Activated T-cell treated with anti-CD3 and anti-CD28 coated beads for 48 hours (primary cell): Measurements from ENCODE around the gene BNIP1.

Source experiments
- DNase-seq: peaks from one replicate; pipeline ENCODE4 v3.0.0-alpha.2; 2020; ENCODE audit warnings: low read depth

Gene BNIP1

GRCh38 chr5:173165177-173166016 is 21.1 kb downstream of the BNIP1 start:
- no peak for DNase-seq

DNA sequence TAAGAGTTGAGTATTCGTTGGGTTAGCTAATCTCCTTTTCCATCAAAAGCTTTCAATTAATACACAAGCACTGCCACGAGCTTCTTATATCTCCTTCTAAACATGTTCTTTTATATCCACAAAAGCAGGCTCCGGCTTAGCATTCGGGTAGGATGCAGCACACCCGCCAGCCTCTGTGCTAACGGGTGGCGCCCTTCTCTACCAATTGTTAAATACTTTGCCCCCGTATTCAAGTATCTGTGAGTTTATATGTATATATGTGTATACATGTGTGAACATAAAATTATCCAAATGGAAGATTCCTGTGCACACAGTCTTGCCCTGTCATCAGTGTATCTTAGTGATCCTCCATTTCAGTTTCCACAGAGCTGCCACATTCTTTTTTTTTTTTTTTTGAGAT is 27.8 kb downstream of the BNIP1 start:
- DNase-seq: no peak

DNA sequence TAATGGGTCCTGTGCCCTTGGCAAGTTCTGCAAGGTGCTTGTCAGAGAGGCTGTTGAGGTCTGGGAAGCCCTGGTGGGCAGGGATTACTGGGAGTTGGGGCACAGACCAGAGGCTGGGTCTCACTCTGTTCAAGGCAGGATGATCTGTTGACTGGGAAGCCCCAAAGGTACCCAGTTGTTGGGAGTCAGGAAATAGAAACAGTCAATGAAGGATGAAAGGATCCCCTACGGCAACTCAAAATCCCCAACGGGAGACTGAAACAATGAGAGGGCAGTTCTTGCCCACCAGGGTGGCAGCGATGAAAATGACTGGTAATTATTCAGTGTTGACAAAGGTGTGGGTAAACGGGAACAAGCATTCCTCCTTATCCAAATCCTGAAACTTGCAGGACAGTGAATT is 31.2 kb downstream of the BNIP1 start:
- DNase-seq: no peak

DNA sequence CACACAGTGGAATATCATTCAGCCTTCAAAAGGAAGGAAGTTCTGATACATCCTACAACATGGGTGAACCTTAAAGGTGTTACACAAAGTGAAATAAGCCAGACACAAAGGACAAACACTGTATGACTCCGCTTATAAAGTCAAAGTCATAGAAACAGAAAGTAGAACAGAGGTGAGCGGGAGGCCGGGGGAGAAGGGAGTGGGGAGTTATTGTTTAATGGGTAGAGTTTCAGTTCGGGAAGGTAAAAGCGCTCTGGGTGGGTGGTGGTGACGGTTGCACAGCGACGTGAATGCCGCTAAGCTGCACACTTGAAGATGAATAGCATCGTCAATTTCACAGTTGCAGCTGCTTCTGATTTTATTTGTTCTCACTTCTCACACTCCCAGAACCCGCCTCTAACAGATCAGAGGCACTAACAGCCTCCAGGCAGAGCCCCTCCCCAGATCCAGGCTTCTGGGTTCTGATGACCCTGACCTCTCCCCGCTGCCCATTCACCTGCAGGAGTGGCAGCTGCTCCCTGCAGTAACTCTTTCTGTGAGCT is 34.1 kb downstream of the BNIP1 start:
- no peak for DNase-seq

- DNase-seq: no peak
Measured at GRCh38 chr5:173180331-173180730, 36.0 kb downstream of the BNIP1 start.

GRCh38 chr5:173187054-173187743 is 42.9 kb downstream of the BNIP1 start:
- DNase-seq: peak; percentile 4

GRCh38 chr5:173188280-173188679 is 43.9 kb downstream of the BNIP1 start:
- DNase-seq: no peak

DNA sequence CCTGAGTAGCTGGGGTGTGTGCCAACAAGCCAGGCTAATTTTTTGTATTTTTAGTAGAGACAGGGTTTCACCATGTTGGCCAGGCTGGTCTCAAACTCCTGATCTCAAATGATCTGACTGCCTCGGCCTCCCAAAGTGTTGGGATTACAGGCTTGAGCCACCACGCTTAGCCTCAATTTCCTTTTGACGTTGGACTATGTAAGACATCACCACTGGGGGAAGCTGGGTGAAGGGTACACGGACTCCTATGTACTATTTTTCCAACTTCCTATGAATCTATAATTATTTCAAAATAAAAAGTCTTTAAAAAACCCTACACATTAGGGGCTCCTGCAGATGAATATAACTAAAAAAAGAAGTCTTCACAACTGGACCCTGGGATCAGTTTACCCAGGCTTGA is 46.7 kb downstream of the BNIP1 start:
- DNase-seq: no peak

GRCh38 chr5:173191561-173191960 is 47.2 kb downstream of the BNIP1 start:
- no peak for DNase-seq

- no peak for DNase-seq
Measured at GRCh38 chr5:173192561-173192960, 48.2 kb downstream of the BNIP1 start.

DNA sequence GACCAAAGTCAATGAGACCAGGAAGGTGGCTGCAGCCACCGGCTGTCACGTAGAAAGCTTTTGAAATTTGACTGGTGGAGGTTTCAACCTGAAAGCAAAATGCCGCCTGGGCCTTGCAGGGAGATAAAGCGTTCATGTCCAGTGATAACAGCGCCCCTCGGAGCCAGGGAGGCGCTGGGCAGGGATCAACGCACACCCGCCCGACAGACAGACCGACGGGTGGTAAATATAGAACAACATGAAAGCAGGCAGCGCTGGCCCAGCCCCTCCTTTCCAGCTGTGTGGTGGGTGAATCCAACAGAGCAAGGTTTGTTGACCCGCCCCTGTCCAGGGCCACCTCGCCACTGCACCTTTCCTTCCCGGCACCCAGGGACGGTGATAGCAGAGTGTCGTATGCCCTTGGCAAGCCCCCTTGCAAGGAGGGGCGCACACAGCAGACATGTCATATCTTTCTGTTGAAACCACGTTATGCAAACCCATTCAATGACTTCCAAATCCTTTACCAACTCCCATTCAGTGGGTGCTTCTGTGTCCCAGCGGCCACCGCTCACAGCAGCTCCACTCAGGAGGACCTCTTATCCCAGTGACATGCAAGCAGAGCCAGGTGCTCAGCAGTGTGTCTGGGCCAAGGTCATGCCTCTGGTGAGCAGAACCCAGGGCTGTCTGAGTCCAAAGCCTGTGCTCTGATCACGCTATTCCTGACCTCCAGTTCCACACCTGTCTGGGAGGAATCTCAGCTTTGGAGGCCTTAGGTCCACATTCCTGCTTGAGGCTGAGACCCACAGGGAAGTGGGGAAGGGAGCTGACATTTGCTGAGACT is 52.0 kb downstream of the BNIP1 start:
- DNase-seq: no peak

DNA sequence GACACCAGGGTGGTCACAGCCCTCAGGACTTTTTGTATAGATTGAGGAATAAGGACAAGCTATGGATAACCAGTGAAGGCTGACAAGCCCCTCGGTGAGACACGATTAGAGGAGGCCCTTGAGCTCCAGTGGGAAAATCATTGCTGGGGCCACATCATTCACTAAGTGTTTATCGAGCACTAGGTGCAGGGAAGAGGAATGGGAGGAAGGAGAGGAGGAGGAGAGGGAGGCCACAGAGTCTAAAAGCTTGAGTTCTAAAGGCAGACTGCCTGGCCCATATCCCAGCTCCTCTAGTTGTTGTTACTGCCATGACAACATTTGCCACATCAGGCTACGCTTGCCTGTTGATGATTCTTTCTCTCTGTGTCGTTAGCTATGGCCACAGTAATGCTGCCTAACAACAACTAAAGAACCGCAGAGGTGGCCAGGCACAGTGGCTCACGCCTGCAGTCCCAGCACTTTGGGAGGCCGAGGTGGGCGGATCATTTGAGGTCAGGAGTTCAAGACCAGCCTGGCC is 53.1 kb downstream of the BNIP1 start:
- DNase-seq: no peak

GRCh38 chr5:173198049-173198448 is 53.7 kb downstream of the BNIP1 start:
- DNase-seq: no peak

GRCh38 chr5:173200356-173200755 is 56.0 kb downstream of the BNIP1 start:
- DNase-seq: no peak

GRCh38 chr5:173201636-173202265 is 57.4 kb downstream of the BNIP1 start:
- no peak for DNase-seq

DNA sequence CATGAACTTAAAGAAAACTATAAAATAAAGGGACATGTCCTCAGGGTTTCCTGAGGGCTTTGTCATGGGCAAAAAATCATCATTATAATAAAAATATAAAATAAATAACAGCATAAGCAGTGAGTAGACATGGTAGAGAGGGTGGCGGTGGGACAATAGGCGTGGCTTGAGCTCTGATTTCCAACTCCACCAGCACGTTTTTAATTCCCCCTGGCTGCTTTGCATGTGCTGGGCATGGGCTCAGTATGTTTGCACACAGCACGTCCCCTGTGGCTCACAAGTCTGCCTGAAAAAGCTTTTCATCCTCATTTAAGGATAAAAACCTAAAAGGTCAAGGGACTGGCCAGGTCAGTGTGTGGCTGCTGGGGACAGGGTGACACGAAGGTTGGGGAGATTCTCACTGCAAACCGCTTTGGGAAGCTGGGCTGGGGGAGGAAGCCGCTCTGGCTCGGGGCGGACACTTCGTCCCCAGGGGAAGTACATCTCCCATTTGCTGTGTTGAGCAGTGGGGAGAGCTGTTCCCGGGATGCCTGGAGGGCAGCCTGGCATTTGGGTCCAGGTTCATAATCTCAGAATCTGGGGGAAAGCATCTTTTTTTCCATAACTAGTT is 58.0 kb downstream of the BNIP1 start:
- DNase-seq: no peak

DNA sequence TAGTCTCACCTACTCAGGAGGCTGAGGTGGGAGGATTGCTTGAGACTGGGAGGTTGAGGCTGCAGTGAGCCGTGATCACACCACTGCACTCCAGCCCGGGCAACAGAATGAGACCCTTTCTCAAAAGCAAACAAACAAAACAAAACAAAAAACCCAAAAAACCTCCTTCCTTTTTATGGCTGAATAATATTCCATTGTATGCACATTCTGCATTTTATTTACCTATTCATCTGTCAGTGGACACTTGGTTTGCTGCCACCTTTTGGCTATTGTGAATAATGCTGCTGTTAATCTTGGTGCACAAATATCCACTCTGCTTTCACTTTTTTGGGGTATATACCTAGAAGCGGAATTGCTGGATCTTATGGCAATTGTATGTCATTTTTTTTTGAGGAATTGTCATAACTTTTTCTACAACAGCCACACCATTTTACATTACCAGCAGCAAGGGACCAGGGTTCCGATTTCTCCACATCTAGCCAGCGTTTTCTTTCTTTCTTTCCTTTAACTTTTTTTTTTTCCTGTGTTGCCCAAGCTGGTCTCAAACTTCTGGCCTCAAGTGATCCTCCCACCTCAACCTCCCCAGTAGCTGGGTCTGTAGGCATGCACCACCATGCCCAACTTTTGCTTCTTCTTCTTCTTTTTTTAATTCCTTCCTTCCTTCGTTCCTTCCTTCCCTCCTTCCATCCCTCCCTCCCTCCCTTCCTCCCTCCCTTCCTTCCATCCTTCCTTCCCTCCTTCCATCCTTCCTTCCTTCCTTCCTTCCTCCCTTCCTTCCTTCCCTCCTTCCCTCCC is 60.1 kb downstream of the BNIP1 start:
- no peak for DNase-seq

GRCh38 chr5:173205916-173206315 is 61.6 kb downstream of the BNIP1 start:
- DNase-seq: no peak

DNA sequence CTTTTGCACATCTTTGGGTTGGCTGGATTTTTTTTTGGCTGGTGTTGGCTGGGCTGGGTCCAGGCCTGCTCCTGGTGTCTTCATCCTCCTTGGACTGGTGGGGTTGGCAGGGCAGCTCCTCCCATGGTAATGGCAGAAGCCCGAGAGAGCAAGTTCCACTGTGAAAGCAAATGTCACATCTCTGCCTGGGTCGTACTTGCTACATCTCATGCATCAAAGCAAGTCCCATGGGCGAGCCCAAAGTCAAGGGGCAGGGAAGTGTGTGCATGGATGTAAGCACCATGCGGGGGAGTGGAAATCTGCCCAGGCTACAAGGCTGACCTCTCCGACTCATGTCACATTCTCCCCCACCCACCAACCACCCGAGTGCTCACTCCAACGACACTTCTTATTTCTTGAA is 64.0 kb downstream of the BNIP1 start:
- no peak for DNase-seq

DNA sequence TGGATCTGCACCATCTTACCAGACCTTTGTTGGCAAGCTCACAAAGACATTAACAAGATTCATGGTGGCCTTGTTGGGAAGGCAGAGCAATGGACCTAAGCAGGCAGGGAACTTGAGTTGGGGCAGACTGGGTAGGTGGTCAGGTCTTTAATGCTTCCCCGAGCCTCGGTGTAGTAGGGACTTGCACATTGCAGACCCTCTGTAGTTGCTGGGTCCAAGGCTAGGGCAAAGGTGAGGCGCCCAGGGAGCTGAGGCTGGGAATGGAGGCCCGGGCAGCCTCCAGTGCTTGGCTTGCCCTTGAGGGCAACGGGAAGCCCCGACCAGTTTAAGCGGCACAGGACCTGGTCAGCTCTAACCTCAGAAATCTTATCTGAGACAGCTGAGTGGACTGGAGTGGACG is 66.5 kb downstream of the BNIP1 start:
- no peak for DNase-seq
